HepG2 (cell line): ENCODE measurements around the gene PSMB3.

Source experiments
- ATF3 ChIP-seq: sonication (generic); formaldehyde crosslinking; IDR thresholded peaks from 2 replicates; pipeline ENCODE4 v1.4.0; 2020; ENCODE audit warnings: missing genetic modification reagents
- CREM ChIP-seq, 2 experiments: sonication (generic) in 1 of 2; formaldehyde crosslinking in 1 of 2; IDR thresholded peaks; 2 replicates each; pipeline versions ENCODE4 v1.4.0 to v1.6.1; 2016 to 2020; ENCODE audit warnings: antibody characterized with exemption in 1 of 2, mild to moderate bottlenecking in 1 of 2, missing genetic modification reagents in 1 of 2
- CTCF ChIP-seq: sonication (generic); formaldehyde crosslinking; IDR thresholded peaks from 2 replicates; pipeline ENCODE4 v1.5.0; 2020; ENCODE audit warnings: mild to moderate bottlenecking, missing genetic modification reagents, moderate library complexity
- JUNB ChIP-seq: sonication (generic); formaldehyde crosslinking; IDR thresholded peaks from 2 replicates; pipeline ENCODE4 v1.8.0; 2022; ENCODE audit warnings: missing genetic modification reagents, mild to moderate bottlenecking, borderline replicate concordance
- KDM1A ChIP-seq: IDR thresholded peaks from 2 replicates; pipeline ENCODE4 v1.6.1; 2016; ENCODE audit warnings: missing compliant biosample characterization
- POLR2AphosphoS2 ChIP-seq: IDR thresholded peaks from 2 replicates; pipeline ENCODE4 v1.6.1; 2011; ENCODE audit warnings: low read depth, low read length, improper control_type of control experiment
- POLR2AphosphoS5 ChIP-seq: IDR thresholded peaks from 2 replicates; pipeline ENCODE4 v1.6.1; 2012; ENCODE audit warnings: low read depth, low read length

DNA sequence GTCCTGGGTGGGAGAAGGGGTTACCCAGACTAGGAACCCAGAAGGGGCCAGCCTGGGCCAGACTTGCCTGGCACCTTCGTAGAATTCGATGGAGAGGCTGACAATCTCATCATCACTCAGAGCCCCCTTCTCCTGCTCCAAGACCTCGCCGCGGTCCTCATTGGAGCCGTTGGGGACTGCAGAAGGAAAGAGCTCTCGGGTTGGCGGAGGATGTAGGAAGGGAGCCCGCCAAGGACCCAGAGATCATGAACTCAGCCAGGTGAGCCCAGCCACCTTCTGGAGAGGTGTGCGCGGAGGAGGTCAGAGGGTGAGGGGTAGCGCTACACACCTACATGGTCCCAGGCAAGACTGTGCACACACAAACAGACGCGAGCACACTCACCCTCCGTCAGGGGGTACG lies 13.9 kb upstream of the PSMB3 start:
- TF ChIP-seq KDM1A, result no peak
- TF ChIP-seq POLR2AphosphoS2, result no peak
- TF ChIP-seq CTCF, result no peak
- no peak for TF ChIP-seq CREM (IDR thresholded peaks at IDR 0.05)
- TF ChIP-seq CREM (CRISPR knock-in tag; IDR thresholded peaks at IDR 0.05), result no peak
- no peak for TF ChIP-seq POLR2AphosphoS5
- TF ChIP-seq JUNB (CRISPR knock-in tag), result no peak
- TF ChIP-seq ATF3 (CRISPR knock-in tag), result no peak
